IPS-18c (cell line): Measurements from ENCODE around the gene PIGS.
"Not testable (repeated sequence)": the region's sequence is repeated elsewhere in the genome, so short reads cannot be mapped to it uniquely, and the experiment has no call there.

Source experiments
- H3K4me3 ChIP-seq: 2 replicates; pipeline ENCODE4 v1.7.0; 2013; ENCODE audit warnings: low read depth, mild to moderate bottlenecking, low read length, moderate library complexity; ENCODE audit not compliant: insufficient read depth
- H3K9me3 ChIP-seq: one replicate; pipeline ENCODE4 v1.6.1; 2013; ENCODE audit warnings: mild to moderate bottlenecking, low read length, moderate library complexity; ENCODE audit not compliant: control insufficient read depth, insufficient read depth

Gene PIGS

GRCh38 chr17:28585851-28586250 lies 14.5 kb upstream of the PIGS start:
- Histone ChIP-seq H3K4me3 (no peak overlapping the region), H3K9me3 (no peaks in the 10 kb centered on the region)

- Histone ChIP-seq H3K4me3 (no peak overlapping the region), H3K9me3 (no peaks in the 10 kb centered on the region)
These were observed 13.1 kb upstream of the PIGS start for GRCh38 chr17:28584434-28584833.

GRCh38 chr17:28582513-28582912 lies 11.2 kb upstream of the PIGS start:
- no peaks in the 10 kb centered on the region for H3K9me3 ChIP-seq
- no peak overlapping the region for H3K4me3 ChIP-seq

- H3K4me3 ChIP-seq: no peak overlapping the region
- H3K9me3 ChIP-seq: no peaks in the 10 kb centered on the region
These were observed 9.6 kb upstream of the PIGS start for GRCh38 chr17:28580959-28581358.

- no peaks in the 10 kb centered on the region for H3K9me3 ChIP-seq
- H3K4me3 ChIP-seq: no peak overlapping the region
These were observed 8.2 kb upstream of the PIGS start for GRCh38 chr17:28579526-28579925.

- Histone ChIP-seq H3K4me3 (no peak overlapping the region), H3K9me3 (no peaks in the 10 kb centered on the region)
These were observed 7.2 kb upstream of the PIGS start for GRCh38 chr17:28578246-28579195.

GRCh38 chr17:28577466-28577824 lies 6.1 kb upstream of the PIGS start:
- Histone ChIP-seq H3K9me3 (no peaks in the 10 kb centered on the region), H3K4me3 (no peak overlapping the region)

GRCh38 chr17:28576758-28577465 lies 5.6 kb upstream of the PIGS start, which contains the start of gene ALDOC:
ALDOC (minus strand) TSS chr17:28576895; CDS start chr17:28575532, 1,363 bp downstream.
- H3K4me3 ChIP-seq: peak within 1 kb of the TSS; percentile 44; the same call in 1 of the 2 replicates
- no peaks in the 10 kb centered on the region for H3K9me3 ChIP-seq

GRCh38 chr17:28576016-28576415 lies 4.7 kb upstream of the PIGS start:
- H3K4me3 ChIP-seq, H3K9me3 ChIP-seq: not testable (repeated sequence)

GRCh38 chr17:28575126-28575795 lies 3.9 kb upstream of the PIGS start:
- Histone ChIP-seq H3K4me3 (no peak overlapping the region), H3K9me3 (no peaks in the 10 kb centered on the region)

GRCh38 chr17:28574526-28574925 lies 3.2 kb upstream of the PIGS start:
- Histone ChIP-seq H3K4me3 (no peak overlapping the region), H3K9me3 (no peaks in the 10 kb centered on the region)

- Histone ChIP-seq H3K4me3 (no peak overlapping the region), H3K9me3 (no peaks in the 10 kb centered on the region)
These were observed 2.7 kb upstream of the PIGS start for GRCh38 chr17:28573966-28574480.

GRCh38 chr17:28573521-28573920 lies 2.2 kb upstream of the PIGS start:
- Histone ChIP-seq H3K4me3 (no peak overlapping the region), H3K9me3 (no peaks in the 10 kb centered on the region)

GRCh38 chr17:28573040-28573380 lies 1.7 kb upstream of the PIGS start:
- no peak overlapping the region for H3K4me3 ChIP-seq
- no peaks in the 10 kb centered on the region for H3K9me3 ChIP-seq

GRCh38 chr17:28572259-28573039 lies 1.1 kb upstream of the PIGS start:
- no peaks in the 10 kb centered on the region for H3K9me3 ChIP-seq
- no peak overlapping the region for H3K4me3 ChIP-seq

- no peaks in the 10 kb centered on the region for H3K9me3 ChIP-seq
- H3K4me3 ChIP-seq: peak overlapping the region; percentile 94
These were observed 486 bp downstream of the PIGS start for GRCh38 chr17:28570716-28571360.
